ENCODE measurements around the gene VPS51. TPM values are rescaled to one million over a fixed set of nuclear protein-coding genes. Genes with fewer than 3 reads are reported as not detected.

VPS51 gene
- total and polyA plus RNA-seq, 9 of the 15 experiments (the other 6 are each of a cell fraction or from before 2014, with no cell fraction given), result 1.8 to 143 (median 46.8) TPM

DNA sequence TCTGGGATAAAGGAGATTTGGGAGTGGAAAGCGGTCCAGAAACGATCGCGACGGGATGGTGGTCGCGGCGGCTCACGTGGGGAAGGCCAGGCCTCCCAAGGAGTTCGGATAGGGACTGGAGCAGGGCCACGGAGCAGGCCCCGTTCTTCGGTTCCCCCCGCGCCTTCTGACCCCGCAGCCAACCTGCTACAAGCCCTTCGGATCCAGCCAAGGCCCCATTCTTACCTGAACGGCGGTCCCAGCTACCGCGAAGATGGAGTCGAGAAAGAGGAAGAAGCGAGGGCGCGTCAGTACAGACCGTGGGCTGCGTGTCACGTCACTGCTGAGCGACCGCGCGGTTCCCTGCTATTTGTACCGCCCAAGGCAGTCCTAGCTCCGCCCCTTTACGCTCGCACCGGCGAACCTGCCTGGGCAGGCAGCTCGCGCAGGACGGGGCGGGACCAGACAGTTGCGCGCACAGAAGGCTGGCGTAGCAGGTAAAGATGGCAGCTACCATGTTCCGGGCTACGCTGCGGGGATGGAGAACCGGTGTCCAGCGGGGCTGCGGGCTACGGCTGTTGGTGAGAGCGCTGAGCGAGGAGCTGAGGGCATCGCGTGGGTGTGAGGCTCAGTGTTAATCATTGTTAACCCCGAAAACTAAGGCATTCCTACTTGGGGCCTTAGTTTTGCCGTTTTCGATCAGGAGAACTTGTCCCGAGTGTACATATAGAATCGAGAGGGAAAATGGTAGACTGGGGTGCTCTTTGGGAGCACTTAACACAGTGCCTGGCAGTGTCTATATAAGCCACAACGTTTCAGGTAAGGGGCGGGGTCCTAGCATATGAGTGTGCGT lies 26.1 kb downstream of the VPS51 start, which contains the start of the genes FAU and MRPL49 (continued):
- TF ChIP-seq, protein P1, sequence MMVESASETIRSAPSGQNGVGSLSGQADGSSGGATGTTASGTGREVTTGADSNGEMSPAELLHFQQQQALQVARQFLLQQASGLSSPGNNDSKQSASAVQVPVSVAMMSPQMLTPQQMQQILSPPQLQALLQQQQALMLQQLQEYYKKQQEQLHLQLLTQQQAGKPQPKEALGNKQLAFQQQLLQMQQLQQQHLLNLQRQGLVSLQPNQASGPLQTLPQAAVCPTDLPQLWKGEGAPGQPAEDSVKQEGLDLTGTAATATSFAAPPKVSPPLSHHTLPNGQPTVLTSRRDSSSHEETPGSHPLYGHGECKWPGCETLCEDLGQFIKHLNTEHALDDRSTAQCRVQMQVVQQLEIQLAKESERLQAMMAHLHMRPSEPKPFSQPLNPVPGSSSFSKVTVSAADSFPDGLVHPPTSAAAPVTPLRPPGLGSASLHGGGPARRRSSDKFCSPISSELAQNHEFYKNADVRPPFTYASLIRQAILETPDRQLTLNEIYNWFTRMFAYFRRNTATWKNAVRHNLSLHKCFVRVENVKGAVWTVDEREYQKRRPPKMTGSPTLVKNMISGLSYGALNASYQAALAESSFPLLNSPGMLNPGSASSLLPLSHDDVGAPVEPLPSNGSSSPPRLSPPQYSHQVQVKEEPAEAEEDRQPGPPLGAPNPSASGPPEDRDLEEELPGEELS (CRISPR knock-in tag; IDR thresholded peaks at IDR 0.05; ENCODE audit: borderline replicate concordance), result no peak
- no peak for TF ChIP-seq HMG20A (CRISPR knock-in tag; conservative IDR thresholded peaks at IDR 0.05)
- no peak for TF ChIP-seq BMI1 (IDR thresholded peaks at IDR 0.05; ENCODE audit: low read length)
- TF ChIP-seq RHOXF2B (CRISPR knock-in tag; conservative IDR thresholded peaks at IDR 0.05), result 0 out of 2 replicates have a peak, but pooled peaks have one; percentile 50
- peak; percentile 12; the same call in 1 of the 2 replicates for TF ChIP-seq RNF2 (IDR thresholded peaks at IDR 0.05)
- peak; percentile 77; the same call in 1 of the 2 replicates for TF ChIP-seq MXI1 (IDR thresholded peaks at IDR 0.05; ENCODE audit: low read depth, low read length)
- TF ChIP-seq HNRNPH1 (optimal IDR thresholded peaks at IDR 0.05; ENCODE audit: low read depth, low read length), result no peak
- TF ChIP-seq CBFB (CRISPR knock-in tag; IDR thresholded peaks at IDR 0.05), result no peak
- peak; percentile 96 for TF ChIP-seq C11orf30 (IDR thresholded peaks at IDR 0.05; ENCODE audit: low read depth)
- TF ChIP-seq, protein P2, sequence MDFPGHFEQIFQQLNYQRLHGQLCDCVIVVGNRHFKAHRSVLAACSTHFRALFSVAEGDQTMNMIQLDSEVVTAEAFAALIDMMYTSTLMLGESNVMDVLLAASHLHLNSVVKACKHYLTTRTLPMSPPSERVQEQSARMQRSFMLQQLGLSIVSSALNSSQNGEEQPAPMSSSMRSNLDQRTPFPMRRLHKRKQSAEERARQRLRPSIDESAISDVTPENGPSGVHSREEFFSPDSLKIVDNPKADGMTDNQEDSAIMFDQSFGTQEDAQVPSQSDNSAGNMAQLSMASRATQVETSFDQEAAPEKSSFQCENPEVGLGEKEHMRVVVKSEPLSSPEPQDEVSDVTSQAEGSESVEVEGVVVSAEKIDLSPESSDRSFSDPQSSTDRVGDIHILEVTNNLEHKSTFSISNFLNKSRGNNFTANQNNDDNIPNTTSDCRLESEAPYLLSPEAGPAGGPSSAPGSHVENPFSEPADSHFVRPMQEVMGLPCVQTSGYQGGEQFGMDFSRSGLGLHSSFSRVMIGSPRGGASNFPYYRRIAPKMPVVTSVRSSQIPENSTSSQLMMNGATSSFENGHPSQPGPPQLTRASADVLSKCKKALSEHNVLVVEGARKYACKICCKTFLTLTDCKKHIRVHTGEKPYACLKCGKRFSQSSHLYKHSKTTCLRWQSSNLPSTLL (IDR thresholded peaks at IDR 0.05), result no peak
- TF ChIP-seq ZNF436 (CRISPR knock-in tag; IDR thresholded peaks at IDR 0.05), result no peak
- no peak for TF ChIP-seq ZNF57 (CRISPR knock-in tag; IDR thresholded peaks at IDR 0.05)
- 0 out of 2 replicates have a peak, but pooled peaks have one; percentile 35 for TF ChIP-seq ZBED1 (IDR thresholded peaks at IDR 0.05)
- TF ChIP-seq WHSC1 (IDR thresholded peaks at IDR 0.05; ENCODE audit: low read length), result no peak
- TF ChIP-seq, protein P3, sequence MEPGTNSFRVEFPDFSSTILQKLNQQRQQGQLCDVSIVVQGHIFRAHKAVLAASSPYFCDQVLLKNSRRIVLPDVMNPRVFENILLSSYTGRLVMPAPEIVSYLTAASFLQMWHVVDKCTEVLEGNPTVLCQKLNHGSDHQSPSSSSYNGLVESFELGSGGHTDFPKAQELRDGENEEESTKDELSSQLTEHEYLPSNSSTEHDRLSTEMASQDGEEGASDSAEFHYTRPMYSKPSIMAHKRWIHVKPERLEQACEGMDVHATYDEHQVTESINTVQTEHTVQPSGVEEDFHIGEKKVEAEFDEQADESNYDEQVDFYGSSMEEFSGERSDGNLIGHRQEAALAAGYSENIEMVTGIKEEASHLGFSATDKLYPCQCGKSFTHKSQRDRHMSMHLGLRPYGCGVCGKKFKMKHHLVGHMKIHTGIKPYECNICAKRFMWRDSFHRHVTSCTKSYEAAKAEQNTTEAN (CRISPR knock-in tag; IDR thresholded peaks at IDR 0.05), result 0 out of 2 replicates have a peak, but pooled peaks have one; percentile 32
- TF ChIP-seq HSF4 (CRISPR knock-in tag; IDR thresholded peaks at IDR 0.05; ENCODE audit: borderline replicate concordance), result no peak
- no peak for TF ChIP-seq NR3C1 (CRISPR knock-in tag; IDR thresholded peaks at IDR 0.05)
- TF ChIP-seq, protein P4, sequence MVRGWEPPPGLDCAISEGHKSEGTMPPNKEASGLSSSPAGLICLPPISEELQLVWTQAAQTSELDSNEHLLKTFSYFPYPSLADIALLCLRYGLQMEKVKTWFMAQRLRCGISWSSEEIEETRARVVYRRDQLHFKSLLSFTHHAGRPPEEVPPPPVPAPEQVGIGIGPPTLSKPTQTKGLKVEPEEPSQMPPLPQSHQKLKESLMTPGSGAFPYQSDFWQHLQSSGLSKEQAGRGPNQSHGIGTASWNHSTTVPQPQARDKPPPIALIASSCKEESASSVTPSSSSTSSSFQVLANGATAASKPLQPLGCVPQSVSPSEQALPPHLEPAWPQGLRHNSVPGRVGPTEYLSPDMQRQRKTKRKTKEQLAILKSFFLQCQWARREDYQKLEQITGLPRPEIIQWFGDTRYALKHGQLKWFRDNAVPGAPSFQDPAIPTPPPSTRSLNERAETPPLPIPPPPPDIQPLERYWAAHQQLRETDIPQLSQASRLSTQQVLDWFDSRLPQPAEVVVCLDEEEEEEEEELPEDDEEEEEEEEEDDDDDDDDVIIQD (CRISPR knock-in tag; IDR thresholded peaks at IDR 0.05), result no peak
- no peak for TF ChIP-seq GATAD2A (IDR thresholded peaks at IDR 0.05)
- TF ChIP-seq ETS1 (conservative IDR thresholded peaks at IDR 0.05; ENCODE audit: control insufficient read depth, low read depth, low read length), result no peak
- TF ChIP-seq EP400 (IDR thresholded peaks at IDR 0.05), result peak; percentile 97
- no peak for TF ChIP-seq ZNF133 (CRISPR knock-in tag; IDR thresholded peaks at IDR 0.05)

Measured in K562 (cell line).